ENCODE results near the gene GLRA3. TPM values are rescaled to one million over a fixed set of nuclear protein-coding genes. Genes with fewer than 3 reads are reported as not detected.

Gene GLRA3
- polyA plus RNA-seq, 1 donor (not counting 4 experiments of a cell fraction or from before 2014, with no cell fraction given) = not detected

DNA sequence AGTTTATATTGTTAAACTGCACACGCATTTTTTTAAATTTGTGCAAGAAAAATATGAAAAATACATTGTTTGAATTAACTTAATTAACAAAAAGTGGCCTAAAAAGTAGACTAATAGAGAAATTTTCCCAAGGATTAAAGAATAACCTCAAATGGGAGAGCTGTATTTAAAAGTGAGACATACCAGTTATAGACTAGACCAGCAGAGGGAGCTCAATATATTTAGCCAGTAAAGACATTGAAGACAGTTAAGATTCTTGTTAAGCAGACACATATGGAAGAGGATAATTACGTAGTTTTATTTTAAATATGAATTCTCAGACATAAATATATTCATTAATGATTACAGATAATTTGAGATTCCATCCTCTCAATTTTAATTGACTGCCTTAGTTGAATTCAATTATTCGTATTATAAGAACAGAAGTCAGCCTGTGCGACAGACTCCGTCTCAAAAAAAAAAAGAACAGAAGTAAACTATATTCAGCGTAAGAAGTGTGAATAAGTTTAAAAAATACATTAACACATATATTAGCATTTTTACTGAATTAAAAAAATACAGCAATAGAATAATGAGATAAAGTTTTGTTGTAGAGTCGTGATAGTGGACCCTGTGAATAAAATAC lies 64.8 kb downstream of the GLRA3 start:
- no peak for FAIRE-seq
- no peak overlapping the region for H3K27ac ChIP-seq (ENCODE audit: control insufficient read depth, insufficient read depth, low read length)

GRCh38 chr4:174763454-174764104 lies 65.5 kb downstream of the GLRA3 start:
- Histone ChIP-seq H3K9me1 (ENCODE audit: control insufficient read depth, extremely low read depth, insufficient read depth, low read length) (no peaks in the 10 kb centered on the region), H2AFZ (ENCODE audit: control insufficient read depth, low read length) (no peak overlapping the region), H3K27ac (ENCODE audit: control insufficient read depth, insufficient read depth, low read length) (no peak overlapping the region), H3K27me3 (ENCODE audit: control insufficient read depth, extremely low read depth, insufficient read depth, low read length) (no peaks in the 10 kb centered on the region), H3K9ac (ENCODE audit: control insufficient read depth, extremely low read depth, insufficient read depth, low read length) (no peak overlapping the region), H3K4me2 (ENCODE audit: control insufficient read depth, extremely low read depth, insufficient read depth, low read depth, low read length) (no peak overlapping the region), H3K79me2 (ENCODE audit: control insufficient read depth, insufficient read depth, low read length) (no peaks in the 10 kb centered on the region), H3K4me3 (ENCODE audit: control insufficient read depth in 2 of 3, extremely low read depth in 1 of 3, insufficient read depth in 2 of 3, low read depth in 1 of 3, low read length in 3 of 3) (no peak overlapping the region), H3K4me1 (ENCODE audit: control insufficient read depth, extremely low read depth, insufficient read depth, low read length) (no peaks in the 10 kb centered on the region), H3K36me3 (ENCODE audit: control insufficient read depth in 2 of 2, extremely low read depth in 1 of 2, insufficient read depth in 2 of 2, low read length in 2 of 2) (no peaks in the 10 kb centered on the region), H4K20me1 (ENCODE audit: control insufficient read depth, extremely low read depth, insufficient read depth, low read length) (no peaks in the 10 kb centered on the region), H3K9me3 (ENCODE audit: control insufficient read depth, low read depth, low read length) (no peaks in the 10 kb centered on the region)
- DNase-seq (ENCODE audit: low read depth, low spot score) (no peak), FAIRE-seq (no peak)
- TF ChIP-seq CTCF (optimal IDR thresholded peaks at IDR 0.05 in 1 of 3, IDR thresholded peaks at IDR 0.05 in 1 of 3, conservative IDR thresholded peaks at IDR 0.05 in 1 of 3; ENCODE audit: extremely low read depth in 1 of 3, insufficient read depth in 2 of 3, low read length in 3 of 3) (no peak), EZH2 (IDR thresholded peaks at IDR 0.05; ENCODE audit: low read length) (no peak)
- dilution Hi-C loops (cut with MboI; ENCODE audit: extremely low pct_ligation_motif_present, low sequenced_read_pairs) = no loop called here

More for the DNA sequence above, 64.8 kb downstream of the GLRA3 start:
- Histone ChIP-seq H3K9me3 (ENCODE audit: control insufficient read depth, low read depth, low read length) (no peaks in the 10 kb centered on the region), H3K4me3 (ENCODE audit: control insufficient read depth in 2 of 3, extremely low read depth in 1 of 3, insufficient read depth in 2 of 3, low read depth in 1 of 3, low read length in 3 of 3) (no peak overlapping the region), H3K9ac (ENCODE audit: control insufficient read depth, extremely low read depth, insufficient read depth, low read length) (no peak overlapping the region), H2AFZ (ENCODE audit: control insufficient read depth, low read length) (no peak overlapping the region), H3K27me3 (ENCODE audit: control insufficient read depth, extremely low read depth, insufficient read depth, low read length) (no peaks in the 10 kb centered on the region), H4K20me1 (ENCODE audit: control insufficient read depth, extremely low read depth, insufficient read depth, low read length) (no peaks in the 10 kb centered on the region), H3K4me2 (ENCODE audit: control insufficient read depth, extremely low read depth, insufficient read depth, low read depth, low read length) (no peak overlapping the region), H3K36me3 (ENCODE audit: control insufficient read depth in 2 of 2, extremely low read depth in 1 of 2, insufficient read depth in 2 of 2, low read length in 2 of 2) (no peaks in the 10 kb centered on the region), H3K79me2 (ENCODE audit: control insufficient read depth, insufficient read depth, low read length) (no peaks in the 10 kb centered on the region), H3K4me1 (ENCODE audit: control insufficient read depth, extremely low read depth, insufficient read depth, low read length) (no peaks in the 10 kb centered on the region), H3K9me1 (ENCODE audit: control insufficient read depth, extremely low read depth, insufficient read depth, low read length) (no peaks in the 10 kb centered on the region)
- DNase-seq (ENCODE audit: low read depth, low spot score) = peak; percentile 2
- dilution Hi-C loops (cut with MboI; ENCODE audit: extremely low pct_ligation_motif_present, low sequenced_read_pairs) = no loop called here
- TF ChIP-seq CTCF (optimal IDR thresholded peaks at IDR 0.05 in 1 of 3, IDR thresholded peaks at IDR 0.05 in 1 of 3, conservative IDR thresholded peaks at IDR 0.05 in 1 of 3; ENCODE audit: extremely low read depth in 1 of 3, insufficient read depth in 2 of 3, low read length in 3 of 3) (peak in 2 of 3 experiments; percentile 38 to 42), EZH2 (IDR thresholded peaks at IDR 0.05; ENCODE audit: low read length) (no peak)
